Gastroesophageal sphincter (tissue), 4 donors: Measurements from ENCODE around the gene GMPR2. TPM values are rescaled to one million over a fixed set of nuclear protein-coding genes. Genes with fewer than 3 reads are reported as not detected.

ENCODE experiments used
- ATAC-seq: fragments of 150-250 bp; one replicate; pipeline ENCODE4 v1.9.1; 2016; ENCODE audit warnings: mild to moderate bottlenecking, moderate library complexity
- H3K27ac ChIP-seq, 4 donors: fragments of 200-600 bp; sonication (generic) in 3 of 4; 1 replicate in 3 of 4; 2 replicates in 1 of 4; pipeline ENCODE4 v1.5.1; 2016 to 2019
- H3K27me3 ChIP-seq: fragments of 200-600 bp; sonication (generic); one replicate; pipeline ENCODE4 v1.5.1; 2019
- H3K36me3 ChIP-seq, 2 donors: fragments of 200-600 bp; sonication (generic); one replicate each; pipeline ENCODE4 v1.5.1; 2019; ENCODE audit warnings: control low read depth in 1 of 2
- H3K4me1 ChIP-seq, 3 donors: fragments of 200-600 bp; sonication (generic); 1 replicate in 2 of 3; 2 replicates in 1 of 3; pipeline ENCODE4 v1.5.1; 2016 to 2019; ENCODE audit warnings: control low read depth in 2 of 3
- H3K4me3 ChIP-seq, 2 donors: fragments of 200-600 bp; sonication (generic); one replicate each; pipeline ENCODE4 v1.5.1; 2019; ENCODE audit warnings: mild to moderate bottlenecking in 1 of 2, moderate library complexity in 1 of 2
- H3K9me3 ChIP-seq, 3 donors: fragments of 200-600 bp; sonication (generic); one replicate each; pipeline ENCODE4 v1.5.1; 2017 to 2019; ENCODE audit warnings: control low read depth in 2 of 3
- EP300 ChIP-seq: sonication (generic); formaldehyde crosslinking; IDR thresholded peaks from one replicate; pipeline ENCODE4 v1.6.1; 2017; ENCODE audit warnings: antibody characterized with exemption, mild to moderate bottlenecking
- POLR2A ChIP-seq, 2 donors: fragments of 450-650 bp; IDR thresholded peaks; one replicate each; pipeline ENCODE4 v1.6.1; 2017; ENCODE audit warnings: antibody characterized with exemption in 2 of 2, mild to moderate bottlenecking in 2 of 2, moderate library complexity in 1 of 2
- POLR2AphosphoS5 ChIP-seq: sonication (generic); formaldehyde crosslinking; IDR thresholded peaks from one replicate; pipeline ENCODE4 v1.6.1; 2017; ENCODE audit warnings: antibody characterized with exemption
- WGBS, 2 donors: methylation state at CpG; one replicate each; pipeline ENCODE4 v1.1.5; 2018; ENCODE audit warnings: low coverage in 1 of 2; 5-methylcytosine and 5-hydroxymethylcytosine counted together
- total RNA-seq, 4 donors: library from RNA; depleted of rRNA; stranded (reverse); fragments of >200 nt; gene quantifications; one replicate each; pipeline ENCODE4 v1.1.0, GENCODE V29; 2016
- TF ChIP-seq, protein P1 (sequence below), 4 experiments: fragments of 200-600 bp in 2 of 4; fragments of 450-650 bp in 2 of 4; sonication (generic) in 1 of 4; IDR thresholded peaks; one replicate each; pipeline ENCODE4 v1.5.1; 2017 to 2019; ENCODE audit warnings: antibody characterized with exemption in 4 of 4, mild to moderate bottlenecking in 2 of 4, moderate library complexity in 2 of 4

Gene GMPR2
- total RNA-seq, 4 donors from 2014 or later = 46.0 to 70.5 (median 59.8) TPM

DNA sequence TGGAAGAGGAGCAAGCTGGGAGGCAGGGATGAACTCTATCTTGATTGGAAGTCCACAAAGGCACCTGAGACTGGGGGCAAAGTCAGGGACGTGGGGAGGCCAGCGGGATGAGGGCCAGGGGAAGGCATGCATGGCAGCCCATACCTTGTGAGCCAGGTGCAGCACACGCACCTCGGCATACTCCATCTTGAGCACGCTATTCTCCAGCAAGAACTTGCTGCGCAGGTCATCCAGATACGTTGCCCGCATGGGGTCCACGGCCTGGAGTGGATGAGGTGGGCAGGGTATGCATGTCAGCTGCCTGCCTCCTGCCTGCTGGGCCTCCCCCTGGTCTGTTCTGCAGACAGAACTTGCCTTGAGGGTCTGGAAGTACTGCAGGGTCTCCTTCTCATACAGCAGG is 34.8 kb downstream of the GMPR2 start:
- Histone ChIP-seq H3K9me3 (no peaks in the 10 kb centered on the region), H3K4me1 (peaks cover 0 to 17% (median 6%) of the 10 kb centered on the region in 3 donors), H3K27me3 (no peaks in the 10 kb centered on the region), H3K36me3 (peaks cover 0 to 60% of the 10 kb centered on the region in 2 donors), H3K4me3 (no peak overlapping the region), H3K27ac (no peak overlapping the region)
- 78% methylated on average over 3 of the region's 9 CpGs; no CpG with 5 or more reads in 1 of the 2 donors for WGBS, 2 donors
- TF ChIP-seq, protein P1, sequence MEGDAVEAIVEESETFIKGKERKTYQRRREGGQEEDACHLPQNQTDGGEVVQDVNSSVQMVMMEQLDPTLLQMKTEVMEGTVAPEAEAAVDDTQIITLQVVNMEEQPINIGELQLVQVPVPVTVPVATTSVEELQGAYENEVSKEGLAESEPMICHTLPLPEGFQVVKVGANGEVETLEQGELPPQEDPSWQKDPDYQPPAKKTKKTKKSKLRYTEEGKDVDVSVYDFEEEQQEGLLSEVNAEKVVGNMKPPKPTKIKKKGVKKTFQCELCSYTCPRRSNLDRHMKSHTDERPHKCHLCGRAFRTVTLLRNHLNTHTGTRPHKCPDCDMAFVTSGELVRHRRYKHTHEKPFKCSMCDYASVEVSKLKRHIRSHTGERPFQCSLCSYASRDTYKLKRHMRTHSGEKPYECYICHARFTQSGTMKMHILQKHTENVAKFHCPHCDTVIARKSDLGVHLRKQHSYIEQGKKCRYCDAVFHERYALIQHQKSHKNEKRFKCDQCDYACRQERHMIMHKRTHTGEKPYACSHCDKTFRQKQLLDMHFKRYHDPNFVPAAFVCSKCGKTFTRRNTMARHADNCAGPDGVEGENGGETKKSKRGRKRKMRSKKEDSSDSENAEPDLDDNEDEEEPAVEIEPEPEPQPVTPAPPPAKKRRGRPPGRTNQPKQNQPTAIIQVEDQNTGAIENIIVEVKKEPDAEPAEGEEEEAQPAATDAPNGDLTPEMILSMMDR (IDR thresholded peaks at IDR 0.05) = no peak
- TF ChIP-seq POLR2AphosphoS5 (no peak), POLR2A (IDR thresholded peaks at IDR 0.05) (no peak), EP300 (no peak)
- ATAC-seq = no peak

DNA sequence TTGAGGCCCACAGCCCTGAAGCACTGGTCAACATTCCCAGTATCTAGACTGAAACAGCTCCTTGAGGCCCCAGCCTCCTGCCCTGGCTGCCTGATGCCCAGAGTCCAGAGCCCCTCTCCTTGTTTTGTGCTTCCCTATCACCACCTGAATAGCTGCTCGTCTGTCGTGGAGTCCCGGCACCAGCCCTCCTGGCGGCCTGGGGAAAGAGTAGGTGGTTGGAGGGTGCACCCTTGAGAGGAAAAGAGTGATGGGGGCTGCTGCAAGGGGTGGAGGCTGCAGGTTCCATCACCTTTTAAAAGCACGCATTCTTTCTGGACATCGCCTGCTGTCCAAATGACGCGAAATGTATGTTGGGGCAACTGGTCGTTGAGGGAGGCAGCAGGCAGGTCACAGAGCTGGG is 35.5 kb downstream of the GMPR2 start:
- H3K9me3 ChIP-seq = no peaks in the 10 kb centered on the region
- WGBS, 2 donors = 80% methylated on average over 5 of the region's 9 CpGs; no CpG with 5 or more reads in 1 of the 2 donors
- H3K4me1 ChIP-seq = peaks cover 0 to 19% (median 6%) of the 10 kb centered on the region in 3 donors
- TF ChIP-seq, protein P1 (IDR thresholded peaks at IDR 0.05) = no peak
- no peak for TF ChIP-seq POLR2A (IDR thresholded peaks at IDR 0.05)
- no peak for ATAC-seq
- H3K36me3 ChIP-seq = peaks cover 0 to 60% of the 10 kb centered on the region in 2 donors
- no peaks in the 10 kb centered on the region for H3K27me3 ChIP-seq
- no peak overlapping the region for H3K4me3 ChIP-seq
- no peak overlapping the region for H3K27ac ChIP-seq

- Histone ChIP-seq H3K27me3 (no peaks in the 10 kb centered on the region), H3K4me1 (peaks cover 0 to 19% (median 6%) of the 10 kb centered on the region in 3 donors), H3K36me3 (peaks cover 0 to 58% of the 10 kb centered on the region in 2 donors), H3K4me3 (no peak overlapping the region), H3K9me3 (no peaks in the 10 kb centered on the region), H3K27ac (no peak overlapping the region)
- TF ChIP-seq, protein P1 (IDR thresholded peaks at IDR 0.05) = no peak
- TF ChIP-seq POLR2AphosphoS5 (no peak), EP300 (no peak), POLR2A (IDR thresholded peaks at IDR 0.05) (no peak)
- no peak for ATAC-seq
- 85% methylated on average over 4 of the region's 8 CpGs; no CpG with 5 or more reads in 1 of the 2 donors for WGBS, 2 donors
These were observed 36.6 kb downstream of the GMPR2 start for GRCh38 chr14:24269368-24269767.

GRCh38 chr14:24269910-24270536 is 37.3 kb downstream of the GMPR2 start:
- no peak overlapping the region for H3K4me3 ChIP-seq
- H3K36me3 ChIP-seq = peaks cover 0 to 51% of the 10 kb centered on the region in 2 donors
- no peak overlapping the region for H3K27ac ChIP-seq
- 84 to 100% methylated on average over 1 to 6 of the region's 14 CpGs for WGBS, 2 donors
- ATAC-seq = no peak
- no peaks in the 10 kb centered on the region for H3K9me3 ChIP-seq
- TF ChIP-seq, protein P1 (IDR thresholded peaks at IDR 0.05) = no peak
- TF ChIP-seq POLR2A (IDR thresholded peaks at IDR 0.05) (no peak), POLR2AphosphoS5 (no peak), EP300 (no peak)
- H3K4me1 ChIP-seq = peaks cover 0 to 19% (median 6%) of the 10 kb centered on the region in 3 donors
- no peaks in the 10 kb centered on the region for H3K27me3 ChIP-seq

DNA sequence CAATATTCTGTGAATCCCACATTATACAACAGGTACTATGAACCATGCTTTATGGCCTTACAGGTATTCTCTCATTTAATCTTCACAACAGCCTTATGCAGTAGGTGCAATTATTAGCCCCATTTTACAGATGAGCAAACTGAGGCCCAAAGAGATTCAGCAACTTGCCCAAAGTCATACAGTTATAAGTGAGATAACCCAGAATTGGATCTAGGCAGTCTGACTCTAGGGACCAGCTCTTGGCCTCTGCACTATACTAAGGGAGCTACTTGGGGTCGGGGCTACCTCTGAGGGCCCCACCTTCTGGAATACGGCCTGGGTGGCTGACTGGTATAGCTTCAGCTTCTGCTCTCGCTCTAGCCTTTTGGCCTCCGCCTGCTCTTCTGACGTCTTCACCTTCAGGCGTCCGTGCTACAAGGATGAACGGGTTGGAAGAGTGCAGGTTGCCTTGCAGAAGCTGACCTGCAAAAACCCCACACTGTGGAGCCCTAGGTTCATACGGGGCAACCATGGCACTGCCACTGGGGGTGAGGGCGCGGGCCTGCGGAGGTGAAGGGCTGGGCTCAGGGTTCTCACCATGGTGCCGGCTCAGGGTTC is 37.9 kb downstream of the GMPR2 start:
- no peak for ATAC-seq
- WGBS, 2 donors = no CpG with 5 or more reads among the region's 13 CpGs
- TF ChIP-seq POLR2A (IDR thresholded peaks at IDR 0.05) = peak in 1 of 2 donors; percentile 10
- no peak for TF ChIP-seq POLR2AphosphoS5
- TF ChIP-seq EP300 = no peak
- TF ChIP-seq, protein P1 (IDR thresholded peaks at IDR 0.05) = no peak

More for the DNA sequence above, 37.9 kb downstream of the GMPR2 start:
- H3K27ac ChIP-seq = peak overlapping the region; percentile 89 to 98 (median 96)
- H3K4me1 ChIP-seq = peaks cover 0 to 19% (median 6%) of the 10 kb centered on the region in 3 donors
- peaks cover 0 to 45% of the 10 kb centered on the region in 2 donors for H3K36me3 ChIP-seq
- H3K4me3 ChIP-seq = peak overlapping the region; percentile 74 to 89
- H3K27me3 ChIP-seq = no peaks in the 10 kb centered on the region
- no peaks in the 10 kb centered on the region for H3K9me3 ChIP-seq
